GM23338 (cell line): ENCODE measurements around the gene PSMG4. TPM values are rescaled to one million over a fixed set of nuclear protein-coding genes. Genes with fewer than 3 reads are reported as not detected.

Source experiments
- ATAC-seq: fragments of 200-7000 bp; cut with Tn5 transposase; 3 replicates; pipeline ENCODE4 v1.9.1; 2020
- DNase-seq: peaks from one replicate; pipeline ENCODE4 v3.0.0-alpha.2; 2015; ENCODE audit warnings: low spot score
- H2AFZ ChIP-seq: fragments of 200-600 bp; sonication (generic); 2 replicates; pipeline ENCODE4 v1.8.0; 2016; ENCODE audit warnings: antibody characterized with exemption, mild to moderate bottlenecking, moderate library complexity
- H3F3A ChIP-seq: fragments of 200-600 bp; sonication (generic); replicated peaks from 2 replicates; pipeline ENCODE4 v1.8.0; 2017; ENCODE audit warnings: antibody characterized with exemption, mixed run types, low read depth
- H3K27ac ChIP-seq: fragments of 200-600 bp; sonication (generic); 2 replicates; pipeline ENCODE4 v1.6.1; 2016; ENCODE audit warnings: low read depth
- H3K27me3 ChIP-seq: fragments of 200-600 bp; sonication (generic); 2 replicates; pipeline ENCODE4 v1.8.0; 2016; ENCODE audit warnings: mild to moderate bottlenecking, mixed run types, moderate library complexity; ENCODE audit not compliant: insufficient read depth
- H3K36me3 ChIP-seq: fragments of 200-600 bp; sonication (generic); 2 replicates; pipeline ENCODE4 v1.8.0; 2016; ENCODE audit warnings: mild to moderate bottlenecking; ENCODE audit not compliant: insufficient read depth
- H3K4me1 ChIP-seq: fragments of 200-600 bp; sonication (generic); 2 replicates; pipeline ENCODE4 v1.8.0; 2016; ENCODE audit warnings: mild to moderate bottlenecking, moderate library complexity; ENCODE audit not compliant: insufficient read depth
- H3K4me2 ChIP-seq: fragments of 200-600 bp; sonication (generic); 2 replicates; pipeline ENCODE4 v1.7.1; 2017; ENCODE audit warnings: mixed run types
- H3K4me3 ChIP-seq: fragments of 200-600 bp; sonication (generic); 2 replicates; pipeline ENCODE4 v1.6.1; 2016; ENCODE audit warnings: mixed run types
- H3K79me2 ChIP-seq: fragments of 200-600 bp; sonication (generic); replicated peaks from 2 replicates; pipeline ENCODE4 v1.8.0; 2017; ENCODE audit warnings: mild to moderate bottlenecking; ENCODE audit not compliant: insufficient read depth
- H3K9me2 ChIP-seq: fragments of 200-600 bp; sonication (generic); 2 replicates; pipeline ENCODE4 v1.8.0; 2017; ENCODE audit not compliant: insufficient read depth
- H4K20me1 ChIP-seq: fragments of 200-600 bp; sonication (generic); replicated peaks from 2 replicates; pipeline ENCODE4 v1.8.0; 2017; ENCODE audit warnings: mild to moderate bottlenecking; ENCODE audit not compliant: insufficient read depth
- H3K27ac Mint-ChIP-seq: 2 replicates; pipeline ENCODE4 v1.8.0; 2020; ENCODE audit warnings: inconsistent platforms, mild to moderate bottlenecking, moderate library complexity, mixed read lengths
- H3K27me3 Mint-ChIP-seq: 3 replicates; pipeline ENCODE4 v1.8.0; 2022; ENCODE audit warnings: low read depth, mild to moderate bottlenecking, moderate library complexity, mixed read lengths, inconsistent platforms; ENCODE audit not compliant: insufficient read depth, poor library complexity
- H3K36me3 Mint-ChIP-seq: 3 replicates; pipeline ENCODE4 v1.8.0; 2021; ENCODE audit warnings: low read depth, mild to moderate bottlenecking, inconsistent platforms, moderate library complexity, mixed read lengths
- H3K4me1 Mint-ChIP-seq: 3 replicates; pipeline ENCODE4 v1.8.0; 2020; ENCODE audit warnings: mild to moderate bottlenecking, inconsistent platforms, mixed read lengths
- H3K4me3 Mint-ChIP-seq: 3 replicates; pipeline ENCODE4 v1.8.0; 2021; ENCODE audit warnings: moderate library complexity, mild to moderate bottlenecking, inconsistent platforms, mixed read lengths
- H3K9me3 Mint-ChIP-seq: 3 replicates; pipeline ENCODE4 v1.8.0; 2020; ENCODE audit warnings: moderate library complexity, mild to moderate bottlenecking, inconsistent platforms, mixed read lengths
- CREB1 ChIP-seq: fragments of 250-450 bp; sonication (Bioruptor Pico); IDR thresholded peaks from 2 replicates; pipeline ENCODE4 v1.5.0; 2020; ENCODE audit warnings: low read depth, mild to moderate bottlenecking, moderate library complexity
- CTCF ChIP-seq, 2 experiments: fragments of 200-600 bp in 1 of 2; sonication (generic) in 1 of 2; conservative IDR thresholded peaks; 2 replicates each; pipeline versions ENCODE4 v1.5.1 to v1.6.1; 2016 to 2017; ENCODE audit warnings: antibody characterized with exemption in 2 of 2, low read depth in 2 of 2, mild to moderate bottlenecking in 2 of 2, moderate library complexity in 1 of 2
- ETS1 ChIP-seq: IDR thresholded peaks from 2 replicates; pipeline ENCODE4 v1.6.1; 2016; ENCODE audit warnings: antibody characterized with exemption
- EZH2 ChIP-seq: fragments of 200-600 bp; sonication (generic); IDR thresholded peaks from one replicate; pipeline ENCODE4 v1.8.0; 2017; ENCODE audit warnings: antibody characterized with exemption, mild to moderate bottlenecking, low read depth; ENCODE audit not compliant: unreplicated experiment
- EZH2phosphoT487 ChIP-seq: fragments of 200-600 bp; sonication (generic); IDR thresholded peaks from one replicate; pipeline ENCODE4 v1.8.1; 2018; ENCODE audit warnings: antibody characterized with exemption; ENCODE audit not compliant: unreplicated experiment
- NANOG ChIP-seq: IDR thresholded peaks from 2 replicates; pipeline ENCODE4 v1.6.1; 2016; ENCODE audit warnings: antibody characterized with exemption, borderline replicate concordance
- POLR2AphosphoS5 ChIP-seq: IDR thresholded peaks from 2 replicates; pipeline ENCODE4 v1.6.1; 2016; ENCODE audit warnings: antibody characterized with exemption, low read depth
- STAT1 ChIP-seq: IDR thresholded peaks from one replicate; pipeline ENCODE4 v1.6.1; 2016; ENCODE audit warnings: antibody characterized with exemption; ENCODE audit not compliant: unreplicated experiment
- ZNF114 ChIP-seq: fragments of 250-450 bp; sonication (Bioruptor Pico); IDR thresholded peaks from 2 replicates; pipeline ENCODE4 v1.5.0; 2020; ENCODE audit warnings: mild to moderate bottlenecking, moderate library complexity
- ZNF331 ChIP-seq: fragments of 250-450 bp; sonication (Bioruptor Pico); IDR thresholded peaks from 2 replicates; pipeline ENCODE4 v1.5.0; 2020; ENCODE audit warnings: low read depth, mild to moderate bottlenecking, moderate library complexity
- polyA plus RNA-seq: library from polyadenylated mRNA; unstranded; fragments of >200 nt; fragmentation: Nextera tagmentation; extraction: Ambion mirVana; gene quantifications from 2 replicates; pipeline ENCODE4 v1.2.1, GENCODE V29; 2016
- total RNA-seq: library from RNA; depleted of rRNA; stranded (reverse); fragments of >200 nt; shearing (Covaris generic); gene quantifications from 2 replicates; pipeline ENCODE4 v1.2.3, GENCODE V29; 2014
- TF ChIP-seq, protein P1 (sequence below): IDR thresholded peaks from one replicate; pipeline ENCODE4 v1.6.1; 2018; ENCODE audit warnings: antibody characterized with exemption; ENCODE audit not compliant: unreplicated experiment

PSMG4 gene
- total and polyA plus RNA-seq, 2 experiments from 2014 or later, result 37.2 to 168 TPM

DNA sequence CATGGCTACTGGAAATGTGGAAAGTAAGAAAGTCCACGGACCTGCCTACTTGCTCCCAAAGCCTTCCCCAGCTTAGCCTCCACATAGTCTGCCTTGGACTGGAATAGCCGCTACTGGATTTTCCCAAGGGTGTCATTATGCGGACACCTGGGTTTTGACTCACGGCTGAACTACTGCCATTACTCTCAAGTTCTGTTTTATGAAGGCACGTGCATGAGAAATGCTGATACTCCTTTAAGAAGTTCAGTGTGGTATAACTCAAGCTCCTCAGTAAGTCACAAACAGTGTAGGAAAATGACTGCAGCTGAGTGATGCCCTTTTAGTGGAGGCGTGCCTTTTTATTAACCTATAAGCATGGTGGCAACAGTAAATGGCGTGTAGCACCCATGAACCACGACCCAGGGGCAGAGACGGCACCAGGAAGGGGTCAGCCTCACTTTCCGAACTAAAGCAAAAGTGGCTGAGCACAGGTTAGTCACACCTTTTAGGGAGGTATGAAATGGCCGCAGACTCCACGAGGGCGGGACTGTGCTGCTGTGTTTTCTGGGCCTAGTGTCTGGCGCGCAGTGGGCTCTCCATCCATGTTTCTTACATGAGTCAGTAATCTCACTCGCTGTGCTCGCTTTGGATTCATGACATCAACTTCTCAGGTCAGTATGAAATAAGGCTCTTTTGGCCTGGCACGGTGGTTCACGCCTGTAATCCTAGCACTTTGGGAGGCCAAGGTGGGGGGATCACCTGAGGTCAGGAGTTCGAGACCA is 23.9 kb downstream of the PSMG4 start:
- peak overlapping the region; percentile 66 for H3K4me2 ChIP-seq
- H3K36me3 ChIP-seq, result no peaks in the 10 kb centered on the region; the same call in 1 of the 2 replicates
- H3K9me3 Mint-ChIP-seq, result no peaks in the 10 kb centered on the region
- peaks cover 12% of the 10 kb centered on the region for H3K27me3 Mint-ChIP-seq
- no peaks in the 10 kb centered on the region for H3K27me3 ChIP-seq
- 0 out of 2 replicates have a peak overlapping the region, but pooled peaks have one; percentile 14 for H3K4me3 ChIP-seq
- DNase-seq (no peak), ATAC-seq (no peak)
- H3K9me2 ChIP-seq, result no peaks in the 10 kb centered on the region
- no peak overlapping the region for H2AFZ ChIP-seq
- no peaks in the 10 kb centered on the region for H4K20me1 ChIP-seq
- TF ChIP-seq POLR2AphosphoS5 (no peak), STAT1 (no peak)
- TF ChIP-seq, protein P1, sequence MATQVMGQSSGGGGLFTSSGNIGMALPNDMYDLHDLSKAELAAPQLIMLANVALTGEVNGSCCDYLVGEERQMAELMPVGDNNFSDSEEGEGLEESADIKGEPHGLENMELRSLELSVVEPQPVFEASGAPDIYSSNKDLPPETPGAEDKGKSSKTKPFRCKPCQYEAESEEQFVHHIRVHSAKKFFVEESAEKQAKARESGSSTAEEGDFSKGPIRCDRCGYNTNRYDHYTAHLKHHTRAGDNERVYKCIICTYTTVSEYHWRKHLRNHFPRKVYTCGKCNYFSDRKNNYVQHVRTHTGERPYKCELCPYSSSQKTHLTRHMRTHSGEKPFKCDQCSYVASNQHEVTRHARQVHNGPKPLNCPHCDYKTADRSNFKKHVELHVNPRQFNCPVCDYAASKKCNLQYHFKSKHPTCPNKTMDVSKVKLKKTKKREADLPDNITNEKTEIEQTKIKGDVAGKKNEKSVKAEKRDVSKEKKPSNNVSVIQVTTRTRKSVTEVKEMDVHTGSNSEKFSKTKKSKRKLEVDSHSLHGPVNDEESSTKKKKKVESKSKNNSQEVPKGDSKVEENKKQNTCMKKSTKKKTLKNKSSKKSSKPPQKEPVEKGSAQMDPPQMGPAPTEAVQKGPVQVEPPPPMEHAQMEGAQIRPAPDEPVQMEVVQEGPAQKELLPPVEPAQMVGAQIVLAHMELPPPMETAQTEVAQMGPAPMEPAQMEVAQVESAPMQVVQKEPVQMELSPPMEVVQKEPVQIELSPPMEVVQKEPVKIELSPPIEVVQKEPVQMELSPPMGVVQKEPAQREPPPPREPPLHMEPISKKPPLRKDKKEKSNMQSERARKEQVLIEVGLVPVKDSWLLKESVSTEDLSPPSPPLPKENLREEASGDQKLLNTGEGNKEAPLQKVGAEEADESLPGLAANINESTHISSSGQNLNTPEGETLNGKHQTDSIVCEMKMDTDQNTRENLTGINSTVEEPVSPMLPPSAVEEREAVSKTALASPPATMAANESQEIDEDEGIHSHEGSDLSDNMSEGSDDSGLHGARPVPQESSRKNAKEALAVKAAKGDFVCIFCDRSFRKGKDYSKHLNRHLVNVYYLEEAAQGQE, result no peak
- no peaks in the 10 kb centered on the region for H3K79me2 ChIP-seq
- H3K27ac Mint-ChIP-seq, result peak overlapping the region; percentile 49
- peak overlapping the region; percentile 14; the same call in 1 of the 3 replicates for H3K4me3 Mint-ChIP-seq
- H3K36me3 Mint-ChIP-seq, result peaks cover 62% of the 10 kb centered on the region
- H3K27ac ChIP-seq, result peak overlapping the region; percentile 87
- H3K4me1 ChIP-seq, result peaks cover 21% of the 10 kb centered on the region
- peaks cover 21% of the 10 kb centered on the region for H3F3A ChIP-seq
- H3K4me1 Mint-ChIP-seq, result peaks cover 34% of the 10 kb centered on the region

GRCh38 chr6:3283241-3283640 is 24.5 kb downstream of the PSMG4 start:
- Mint-ChIP-seq H3K27me3 (peaks cover 12% of the 10 kb centered on the region), H3K4me3 (peak overlapping the region; percentile 14; the same call in 1 of the 3 replicates), H3K36me3 (peaks cover 67% of the 10 kb centered on the region), H3K27ac (peak overlapping the region; percentile 49), H3K9me3 (no peaks in the 10 kb centered on the region), H3K4me1 (peaks cover 34% of the 10 kb centered on the region)
- Histone ChIP-seq H3K27me3 (no peaks in the 10 kb centered on the region), H3K79me2 (no peaks in the 10 kb centered on the region), H3K4me3 (no peak overlapping the region), H3K9me2 (no peaks in the 10 kb centered on the region), H3K4me2 (no peak overlapping the region), H3F3A (peaks cover 15% of the 10 kb centered on the region), H3K27ac (peak overlapping the region; percentile 87; the same call in 1 of the 2 replicates), H4K20me1 (no peaks in the 10 kb centered on the region), H3K4me1 (peaks cover 21% of the 10 kb centered on the region), H2AFZ (no peak overlapping the region), H3K36me3 (no peaks in the 10 kb centered on the region; the same call in 1 of the 2 replicates)
- ATAC-seq (no peak), DNase-seq (no peak)
- TF ChIP-seq ZNF331 (no peak), EZH2phosphoT487 (no peak), ETS1 (no peak), STAT1 (no peak), EZH2 (no peak), ZNF114 (CRISPR knock-in tag) (no peak), NANOG (no peak), CREB1 (CRISPR knock-in tag) (no peak), CTCF (conservative IDR thresholded peaks at IDR 0.05; ENCODE audit: low read depth in 2 of 2) (no peak)
